NB4 (cell line): Measurements from ENCODE around the gene MRPL10.

Experiments used
- DNase-seq: peaks from one replicate; pipeline ENCODE4 v3.0.0; 2010; ENCODE audit warnings: low read depth
- H3K4me3 ChIP-seq: one replicate; pipeline ENCODE4 v1.5.1; 2011; ENCODE audit warnings: mild to moderate bottlenecking, low read depth, low read length, moderate library complexity
- MYC ChIP-seq: IDR thresholded peaks from 2 replicates; pipeline ENCODE4 v1.6.1; 2011; ENCODE audit warnings: low read depth, low read length
- POLR2A ChIP-seq: IDR thresholded peaks from 2 replicates; pipeline ENCODE4 v1.6.1; 2011; ENCODE audit warnings: mild to moderate bottlenecking; ENCODE audit not compliant: insufficient read length; ENCODE audit errors: extremely low read depth
- TF ChIP-seq, protein P1 (sequence below): IDR thresholded peaks from one replicate; pipeline ENCODE4 v1.5.1; 2012; ENCODE audit warnings: low read depth, low read length
- TF ChIP-seq, protein P2 (sequence below): IDR thresholded peaks from 2 replicates; pipeline ENCODE4 v1.6.1; 2011; ENCODE audit warnings: low read depth, low read length

The MRPL10 gene

DNA sequence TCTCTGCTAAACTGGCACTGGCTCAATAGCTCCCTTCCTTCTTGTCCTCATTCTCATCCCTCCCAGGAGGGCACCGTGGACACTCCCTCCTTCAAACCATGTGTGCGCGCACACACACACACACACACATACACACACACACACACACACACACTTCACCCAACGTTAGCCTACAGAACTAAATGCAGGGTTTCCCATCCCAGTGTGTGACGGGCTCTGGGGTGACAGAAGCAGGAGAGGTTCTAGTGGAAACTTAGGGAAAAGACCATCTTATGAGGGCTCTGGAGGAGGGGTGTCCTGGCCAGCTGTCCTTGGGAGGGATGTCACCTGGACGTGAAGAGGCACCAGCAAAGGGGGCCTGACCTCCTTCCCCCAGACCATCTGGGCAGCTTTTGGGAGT is 29.4 kb downstream of the MRPL10 start:
- no peak for DNase-seq
- no peak overlapping the region for H3K4me3 ChIP-seq
- TF ChIP-seq, protein P1, sequence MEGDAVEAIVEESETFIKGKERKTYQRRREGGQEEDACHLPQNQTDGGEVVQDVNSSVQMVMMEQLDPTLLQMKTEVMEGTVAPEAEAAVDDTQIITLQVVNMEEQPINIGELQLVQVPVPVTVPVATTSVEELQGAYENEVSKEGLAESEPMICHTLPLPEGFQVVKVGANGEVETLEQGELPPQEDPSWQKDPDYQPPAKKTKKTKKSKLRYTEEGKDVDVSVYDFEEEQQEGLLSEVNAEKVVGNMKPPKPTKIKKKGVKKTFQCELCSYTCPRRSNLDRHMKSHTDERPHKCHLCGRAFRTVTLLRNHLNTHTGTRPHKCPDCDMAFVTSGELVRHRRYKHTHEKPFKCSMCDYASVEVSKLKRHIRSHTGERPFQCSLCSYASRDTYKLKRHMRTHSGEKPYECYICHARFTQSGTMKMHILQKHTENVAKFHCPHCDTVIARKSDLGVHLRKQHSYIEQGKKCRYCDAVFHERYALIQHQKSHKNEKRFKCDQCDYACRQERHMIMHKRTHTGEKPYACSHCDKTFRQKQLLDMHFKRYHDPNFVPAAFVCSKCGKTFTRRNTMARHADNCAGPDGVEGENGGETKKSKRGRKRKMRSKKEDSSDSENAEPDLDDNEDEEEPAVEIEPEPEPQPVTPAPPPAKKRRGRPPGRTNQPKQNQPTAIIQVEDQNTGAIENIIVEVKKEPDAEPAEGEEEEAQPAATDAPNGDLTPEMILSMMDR, result no peak
- TF ChIP-seq, protein P2, sequence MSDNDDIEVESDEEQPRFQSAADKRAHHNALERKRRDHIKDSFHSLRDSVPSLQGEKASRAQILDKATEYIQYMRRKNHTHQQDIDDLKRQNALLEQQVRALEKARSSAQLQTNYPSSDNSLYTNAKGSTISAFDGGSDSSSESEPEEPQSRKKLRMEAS, result no peak
- TF ChIP-seq MYC, result no peak
- no peak for TF ChIP-seq POLR2A

DNA sequence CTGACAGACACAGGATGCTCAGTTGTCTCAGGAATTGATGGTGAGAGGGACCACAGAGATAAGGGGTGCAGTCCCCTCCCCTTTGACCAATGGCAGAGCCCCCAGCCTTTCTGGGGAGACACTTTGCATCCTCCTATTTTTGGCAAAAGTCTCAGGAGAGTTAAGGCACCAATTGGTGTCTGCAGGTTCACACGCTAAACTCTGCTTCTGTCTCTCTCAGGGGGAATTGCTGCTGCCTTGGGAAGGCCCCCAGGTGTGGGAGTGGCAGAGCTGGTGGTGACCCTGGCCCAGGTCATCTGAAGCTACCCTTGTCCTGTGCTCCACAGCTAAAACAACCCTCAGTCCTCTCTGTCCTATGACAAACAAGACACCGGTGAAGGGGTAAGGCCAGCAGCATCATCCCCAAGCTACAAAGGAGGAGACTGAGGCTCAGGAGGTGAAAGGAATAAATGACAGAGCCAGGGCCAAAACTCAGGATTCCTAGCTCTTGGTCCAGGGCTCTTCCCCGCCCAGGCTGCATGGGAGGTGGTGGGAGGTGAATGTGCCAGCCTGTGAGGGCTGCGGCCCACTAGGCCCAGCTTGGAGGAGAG is 30.1 kb downstream of the MRPL10 start:
- DNase-seq, result no peak
- TF ChIP-seq, protein P1, result no peak
- TF ChIP-seq, protein P2, result no peak
- TF ChIP-seq MYC (no peak), POLR2A (no peak)
- H3K4me3 ChIP-seq, result no peak overlapping the region

DNA sequence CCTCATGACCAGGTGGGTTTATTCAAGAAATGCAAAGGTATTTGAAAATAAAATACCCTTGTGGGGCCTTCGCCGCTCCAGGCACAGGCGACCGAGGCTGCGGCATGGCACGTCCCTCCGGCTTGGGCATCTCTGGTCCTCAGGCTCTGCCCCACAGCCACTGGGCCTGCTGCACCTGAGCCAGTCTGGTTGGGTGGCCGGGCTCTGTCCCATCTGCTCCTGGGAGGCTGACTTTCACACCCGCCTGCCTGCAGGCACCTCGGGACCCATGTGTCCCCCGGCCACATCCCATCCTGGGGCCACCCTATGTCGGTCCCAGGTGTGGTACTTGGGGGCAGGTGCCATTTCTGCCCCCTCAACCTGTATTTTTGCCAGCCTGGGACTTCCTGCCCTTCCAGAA is 30.7 kb downstream of the MRPL10 start:
- H3K4me3 ChIP-seq, result no peak overlapping the region
- no peak for DNase-seq
- no peak for TF ChIP-seq MYC
- TF ChIP-seq, protein P1, result no peak
- TF ChIP-seq, protein P2, result no peak
- no peak for TF ChIP-seq POLR2A

DNA sequence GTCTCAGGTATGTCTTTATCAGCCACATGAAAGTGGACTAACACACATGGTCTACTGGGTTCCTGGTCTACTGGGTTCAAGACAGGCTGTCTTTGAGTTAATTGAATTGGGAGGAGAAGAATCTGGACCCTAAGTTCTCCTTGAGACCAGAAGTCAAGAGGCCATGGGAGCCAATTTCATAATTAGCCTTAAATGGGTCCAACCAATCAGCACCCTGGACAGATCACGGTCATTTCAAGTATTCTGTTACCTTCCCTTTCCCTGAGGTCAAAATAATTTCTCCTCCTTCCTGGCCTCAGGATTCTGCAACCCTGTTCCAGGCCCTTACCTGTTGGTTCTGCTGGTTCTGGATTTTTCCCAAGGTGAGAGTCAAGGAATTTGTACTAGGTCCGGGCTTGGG is 33.5 kb downstream of the MRPL10 start:
- no peak overlapping the region for H3K4me3 ChIP-seq
- TF ChIP-seq, protein P2, result no peak
- peak; percentile 41 for DNase-seq

DNA sequence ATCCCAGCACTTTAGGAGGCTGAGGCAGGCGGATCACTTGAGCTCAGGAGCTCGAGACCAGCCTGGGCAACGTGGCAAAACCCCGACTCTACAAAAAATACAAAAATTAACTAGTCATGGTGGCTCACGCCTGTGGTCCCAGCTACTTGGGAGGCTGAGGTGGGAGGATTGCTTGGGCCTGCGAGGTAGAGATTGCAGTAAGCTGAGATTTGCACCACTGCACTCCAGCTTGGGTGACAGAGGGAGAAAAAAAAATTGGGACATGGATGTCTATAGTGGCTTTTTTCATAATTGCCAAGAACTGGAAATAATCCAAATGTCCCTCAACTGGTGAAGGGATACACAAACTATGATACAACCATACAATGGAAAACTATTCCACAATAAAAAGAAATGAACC is 38.4 kb downstream of the MRPL10 start:
- no peak for DNase-seq
- H3K4me3 ChIP-seq, result no peak overlapping the region
- TF ChIP-seq, protein P2, result no peak
- TF ChIP-seq MYC, result no peak
- no peak for TF ChIP-seq POLR2A
- TF ChIP-seq, protein P1, result no peak

DNA sequence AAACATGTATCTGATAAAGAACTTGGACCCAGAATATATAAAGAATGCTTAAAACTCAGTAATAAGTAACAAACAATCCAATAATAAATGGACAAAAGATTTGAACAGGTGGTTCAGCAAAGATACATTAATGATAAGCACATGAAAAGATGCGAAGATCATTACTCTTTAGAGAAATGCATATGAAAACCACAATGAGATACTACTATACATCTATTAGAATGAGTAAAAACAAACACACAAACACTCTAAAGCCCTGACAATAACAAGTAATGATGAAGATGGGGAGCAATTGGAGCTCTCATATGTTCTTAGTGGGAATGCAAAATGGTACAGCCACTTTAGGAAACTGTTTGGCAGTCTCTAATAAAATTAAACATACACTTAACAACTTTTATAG is 38.9 kb downstream of the MRPL10 start:
- no peak for DNase-seq
- TF ChIP-seq, protein P1, result no peak
- TF ChIP-seq, protein P2, result no peak
- TF ChIP-seq MYC (no peak), POLR2A (no peak)
- no peak overlapping the region for H3K4me3 ChIP-seq
